ENCODE results near the gene PHLDA3.
A peak's percentile ranks its signal among the peaks of the same experiment; 100 is the strongest.

Gene PHLDA3

GRCh38 chr1:201468844-201469644 lies at the start of gene PHLDA3:
PHLDA3 (minus strand) TSS chr1:201469188; CDS start chr1:201468786, 402 bp downstream.
- peak; percentile 91 for DNase-seq (ENCODE audit: low spot score)

DNA sequence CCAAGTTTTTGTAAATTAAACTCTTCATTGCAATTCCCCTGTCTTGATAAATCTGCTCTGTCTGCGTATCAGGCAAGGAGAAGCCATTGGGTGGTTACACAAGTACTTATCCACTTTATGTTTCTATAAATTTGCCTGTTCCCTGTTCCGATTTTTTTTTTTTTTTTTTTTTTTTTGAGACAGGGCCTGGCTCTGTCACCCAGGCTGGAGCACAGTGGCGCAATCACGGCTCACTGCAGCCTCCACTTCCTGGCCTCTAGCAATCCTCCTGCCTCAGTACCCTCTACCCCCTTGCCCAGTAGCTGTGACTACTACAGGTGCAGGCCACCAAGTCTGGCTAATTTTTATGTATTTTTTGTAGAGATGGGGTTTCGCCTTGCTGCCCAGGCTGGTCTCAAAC lies 49.1 kb upstream of the PHLDA3 start:
- no peak for DNase-seq (ENCODE audit: low spot score)

DNA sequence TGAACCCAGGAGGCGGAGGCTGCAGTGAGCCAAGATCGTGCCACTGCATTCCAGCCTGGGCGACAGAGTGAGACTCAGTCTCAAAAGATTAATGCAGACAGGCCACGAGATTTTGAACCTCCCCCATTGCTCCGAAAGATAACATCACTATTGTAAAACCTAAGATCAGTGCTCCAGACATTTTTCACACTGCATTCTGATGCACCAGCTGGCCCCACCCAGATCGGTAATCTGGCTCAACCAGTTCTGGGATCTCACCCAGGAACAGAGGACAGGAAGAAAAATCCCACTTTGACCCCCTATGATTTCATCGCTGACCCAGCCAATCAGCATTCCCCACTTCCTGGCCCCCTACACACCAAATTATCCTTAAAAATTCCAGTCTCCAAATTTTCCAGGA lies 48.6 kb upstream of the PHLDA3 start:
- peak; percentile 49 for DNase-seq (ENCODE audit: low spot score)

- no peak for DNase-seq (ENCODE audit: low spot score)
These were observed 47.6 kb upstream of the PHLDA3 start for GRCh38 chr1:201516511-201517127.

DNA sequence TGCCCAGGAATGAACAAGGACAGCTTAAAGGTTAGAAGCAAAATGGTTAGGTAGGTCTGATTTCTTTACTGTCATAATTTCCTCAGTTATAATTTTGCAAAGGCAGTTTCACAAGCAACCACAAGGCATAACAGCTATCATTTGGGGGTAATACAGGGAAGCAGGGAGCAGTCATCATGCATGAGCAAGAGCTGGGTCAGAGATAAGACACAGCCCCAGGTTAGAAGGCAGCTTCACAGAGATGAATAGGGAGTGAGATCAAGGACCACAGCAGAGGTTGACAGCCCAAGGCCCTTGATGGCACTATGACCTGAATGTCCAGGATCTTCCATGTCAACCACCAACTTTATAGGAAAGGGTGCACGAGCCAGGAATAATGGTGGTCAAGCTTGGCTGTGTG lies 46.9 kb upstream of the PHLDA3 start:
- DNase-seq (ENCODE audit: low spot score): no peak

- DNase-seq (ENCODE audit: low spot score): no peak
These were observed 46.2 kb upstream of the PHLDA3 start for GRCh38 chr1:201515062-201515750.

DNA sequence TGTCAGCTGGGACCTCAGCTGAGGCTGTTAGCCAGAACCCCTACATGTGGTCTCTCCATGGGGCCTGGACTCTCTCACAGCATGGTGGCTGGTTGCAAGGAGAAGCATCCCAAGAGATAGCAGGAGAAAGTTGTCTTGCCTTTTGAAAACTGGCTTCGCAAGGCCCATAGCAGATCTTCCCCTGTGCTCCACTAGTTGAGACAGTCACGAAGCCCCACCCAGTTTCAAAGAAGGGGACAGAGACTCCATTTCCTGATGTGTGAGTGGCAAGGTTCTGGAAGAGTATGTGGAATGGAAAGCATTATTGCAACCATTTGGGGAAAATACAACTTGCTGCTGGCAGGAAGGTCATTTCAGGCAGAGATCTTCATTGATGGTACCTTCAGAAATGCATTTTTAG lies 45.5 kb upstream of the PHLDA3 start:
- no peak for DNase-seq (ENCODE audit: low spot score)

DNA sequence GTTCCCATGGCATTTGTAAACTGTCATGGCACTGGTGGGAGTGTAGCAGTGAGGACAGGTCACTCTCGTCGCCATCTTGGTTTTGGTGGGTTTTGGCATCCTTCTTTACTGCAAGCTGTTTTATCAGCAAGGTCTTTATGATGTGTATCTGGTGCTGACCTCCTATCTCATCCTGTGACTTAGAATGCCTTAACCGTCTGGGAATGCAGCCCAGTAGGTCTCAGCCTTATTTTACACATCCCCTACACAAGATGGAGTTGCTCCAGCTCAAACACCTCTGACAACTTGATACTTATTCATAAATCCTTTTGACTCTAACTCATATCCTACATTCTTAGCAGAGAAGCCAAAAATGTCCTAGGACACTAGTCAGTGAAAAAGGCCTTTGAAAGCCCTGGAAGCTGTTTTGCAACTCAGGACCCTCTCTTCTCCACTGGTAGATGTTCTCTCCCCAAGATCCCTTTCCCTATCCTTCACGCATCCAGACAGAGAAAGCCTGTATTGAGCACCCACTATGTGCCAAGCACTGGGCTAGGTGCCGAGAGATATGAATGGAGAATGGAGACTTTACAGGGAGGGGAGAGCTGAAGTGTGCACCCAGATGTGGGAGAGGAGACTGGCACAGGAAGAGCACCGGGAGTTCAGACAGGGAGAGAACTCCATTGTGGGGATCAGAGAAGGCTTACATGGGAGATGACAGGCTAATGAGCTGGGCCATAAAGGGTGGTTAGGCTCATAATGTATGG lies 44.7 kb upstream of the PHLDA3 start:
- no peak for DNase-seq (ENCODE audit: low spot score)

- no peak for DNase-seq (ENCODE audit: low spot score)
These were observed 43.1 kb upstream of the PHLDA3 start for GRCh38 chr1:201511941-201512539.

DNA sequence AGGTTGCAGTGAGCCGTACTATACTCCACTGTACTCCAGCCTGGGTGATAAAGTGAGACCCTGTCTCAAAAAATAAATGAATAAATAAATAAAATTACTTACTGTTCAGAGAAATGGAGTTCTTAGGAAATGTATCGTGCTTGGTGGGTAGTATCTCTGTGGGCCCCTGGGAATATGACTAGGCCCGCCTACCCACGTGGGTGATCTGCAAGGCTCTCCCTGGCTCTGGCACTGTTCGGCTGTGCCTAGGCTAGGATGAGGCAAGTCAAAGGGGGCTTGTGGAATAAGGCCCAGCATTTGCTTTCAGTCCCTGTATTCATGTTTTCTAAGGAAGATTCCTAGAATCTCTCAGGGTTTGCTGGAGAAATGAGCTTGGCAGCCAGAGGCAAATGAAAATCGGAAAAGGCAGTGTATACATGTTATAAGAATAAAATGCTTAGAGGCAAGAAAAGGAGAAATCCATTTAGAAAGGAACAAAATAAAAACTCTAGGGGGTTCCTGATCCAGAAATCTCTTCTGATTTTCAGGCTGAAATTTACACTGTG lies 42.5 kb upstream of the PHLDA3 start:
- no peak for DNase-seq (ENCODE audit: low spot score)

GRCh38 chr1:201510734-201511133 lies 41.7 kb upstream of the PHLDA3 start:
- DNase-seq (ENCODE audit: low spot score): no peak

- no peak for DNase-seq (ENCODE audit: low spot score)
These were observed 40.8 kb upstream of the PHLDA3 start for GRCh38 chr1:201509601-201510374.

DNA sequence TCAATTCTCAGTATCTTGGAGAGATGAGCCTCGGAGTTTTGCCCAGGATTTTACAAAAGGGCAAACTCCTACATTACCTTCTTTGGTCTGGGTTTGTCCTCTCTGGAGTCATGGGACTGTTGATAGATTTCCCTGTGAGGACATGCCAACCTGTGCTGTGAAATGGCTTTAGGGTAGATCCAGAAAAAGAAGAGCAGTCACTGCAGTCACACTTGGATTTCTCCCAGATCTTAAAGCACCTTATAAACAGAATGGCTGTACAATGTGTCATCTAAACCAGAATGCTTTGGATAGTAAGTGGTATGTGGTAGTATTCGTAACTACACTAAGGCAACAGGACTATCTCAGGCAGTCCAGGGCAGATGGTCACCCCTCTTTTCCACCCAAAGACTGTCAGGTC lies 39.8 kb upstream of the PHLDA3 start:
- no peak for DNase-seq (ENCODE audit: low spot score)

DNA sequence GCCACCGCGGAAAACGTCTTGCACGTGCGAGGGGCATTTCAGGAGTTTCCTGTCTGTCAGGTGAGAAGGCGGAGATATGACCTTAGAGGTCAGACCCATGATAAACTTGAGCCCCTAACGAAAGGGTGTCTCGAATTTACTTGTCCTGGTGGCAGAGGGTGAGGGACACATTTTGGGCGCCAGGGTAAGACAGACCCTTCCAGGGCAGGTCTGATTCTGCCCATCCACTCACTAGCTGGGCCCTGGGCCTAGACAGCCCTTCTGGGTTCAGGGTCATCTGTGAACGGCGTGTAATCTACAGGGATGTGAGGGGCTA lies 38.3 kb upstream of the PHLDA3 start:
- DNase-seq (ENCODE audit: low spot score): no peak

DNA sequence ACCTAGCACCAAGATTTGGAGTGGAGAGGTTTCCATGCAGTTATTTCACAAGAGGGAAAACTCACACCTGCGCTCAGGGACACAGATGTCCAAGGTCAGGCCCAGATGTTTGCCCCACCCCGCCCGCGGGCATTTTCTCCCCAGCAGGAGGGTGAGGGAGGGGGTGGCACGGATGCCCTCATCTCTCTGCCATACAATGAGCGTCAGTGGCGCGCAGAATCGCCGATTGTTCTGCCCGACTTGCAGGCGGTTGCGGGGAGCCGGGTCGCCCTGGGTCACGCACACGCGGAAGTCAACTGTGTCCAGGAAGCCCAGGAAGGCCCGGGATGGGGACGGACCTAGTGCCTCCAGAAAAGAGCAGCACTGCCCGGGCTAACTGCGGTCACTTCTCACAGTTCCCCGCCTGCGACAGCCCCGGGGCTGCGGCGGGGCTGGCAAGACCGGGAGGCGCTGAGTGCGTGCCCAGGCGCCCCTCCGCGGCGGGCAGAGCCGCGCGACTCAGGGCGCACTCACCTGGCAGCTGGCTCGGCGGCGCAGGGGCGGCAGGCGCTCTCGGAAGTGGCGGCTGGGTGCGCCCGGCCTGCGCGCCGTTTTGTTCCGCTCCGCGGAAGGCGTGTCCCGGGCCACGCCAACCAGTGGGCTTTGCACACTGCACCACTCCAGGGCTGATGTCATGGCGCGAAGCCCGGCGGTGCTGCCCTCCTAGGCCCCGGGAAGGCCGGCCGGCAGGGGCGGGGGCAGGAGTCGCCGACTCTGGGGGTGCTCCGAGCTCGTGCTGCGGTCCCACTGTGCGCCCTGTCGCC lies 37.8 kb upstream of the PHLDA3 start, which contains the start of gene CSRP1:
Gene CSRP1, minus strand, starts transcription at position 567 of the 803 bp plus-strand sequence. CDS start 10,820 bp downstream, outside the sequence.
- peak; percentile 86 for DNase-seq (ENCODE audit: low spot score)

DNA sequence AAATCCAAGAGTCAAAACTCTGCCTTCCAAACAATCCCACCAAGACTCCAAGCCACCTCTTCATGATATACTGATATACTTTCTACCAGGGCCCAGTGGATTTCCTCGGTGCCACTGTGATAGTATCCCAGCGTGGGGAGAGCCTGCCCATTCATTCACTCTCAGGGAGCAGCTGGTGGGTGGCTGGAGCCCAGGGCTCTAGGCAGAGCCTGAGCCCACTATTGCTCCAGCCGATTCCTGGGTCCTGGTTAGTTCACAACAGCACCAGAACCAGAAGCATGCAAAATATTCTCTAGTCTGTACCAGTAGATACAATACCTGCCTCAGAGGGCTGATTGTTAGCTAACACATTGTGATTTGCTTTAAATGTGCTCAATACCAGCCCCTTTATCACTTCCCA lies 37.1 kb upstream of the PHLDA3 start:
- no peak for DNase-seq (ENCODE audit: low spot score)

DNA sequence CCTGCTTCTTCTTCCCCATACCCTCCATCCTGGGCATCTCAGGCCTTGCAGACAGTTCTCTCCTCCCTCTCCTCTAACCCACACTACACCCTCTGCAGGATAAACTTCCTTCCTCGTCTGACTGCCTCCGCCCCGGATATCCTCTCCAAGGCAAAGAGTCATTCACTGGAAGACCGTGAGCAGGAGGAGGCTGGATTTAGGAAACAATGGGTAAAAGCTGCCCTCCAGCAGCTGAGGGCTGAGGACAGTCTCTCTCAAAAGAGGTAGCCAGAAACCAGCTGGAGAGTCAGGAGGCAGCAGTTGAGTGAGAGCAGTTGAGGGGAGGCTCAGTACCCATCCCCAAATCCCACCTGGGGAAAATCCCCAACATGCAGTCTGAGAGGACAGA lies 36.5 kb upstream of the PHLDA3 start:
- no peak for DNase-seq (ENCODE audit: low spot score)

- DNase-seq (ENCODE audit: low spot score): no peak
These were observed 36.0 kb upstream of the PHLDA3 start for GRCh38 chr1:201504799-201505502.

DNA sequence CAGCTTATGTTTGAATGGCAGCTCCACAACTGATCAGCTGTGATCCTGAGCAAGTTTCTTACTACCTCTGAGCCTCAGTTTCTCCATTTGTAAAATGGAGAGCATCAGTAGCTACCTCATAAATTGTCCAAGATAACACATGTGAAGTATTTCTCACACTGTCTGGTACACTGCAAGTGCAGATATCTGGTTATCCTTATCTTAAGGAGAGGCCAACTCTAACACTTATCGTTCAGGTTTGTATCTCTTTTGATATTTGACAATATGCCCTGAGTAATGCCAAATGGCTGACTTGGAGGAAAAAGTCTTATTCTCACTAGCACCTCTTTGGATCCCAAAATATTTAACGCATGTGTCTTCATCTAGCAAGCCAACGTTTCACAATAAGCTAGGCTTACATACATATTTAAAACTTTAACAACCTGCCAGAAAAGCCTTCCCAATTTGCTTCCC lies 35.2 kb upstream of the PHLDA3 start:
- no peak for DNase-seq (ENCODE audit: low spot score)
